ENCODE measurements around the gene CPNE4.
"Not testable (repeated sequence)": the region's sequence is repeated elsewhere in the genome, so short reads cannot be mapped to it uniquely, and the experiment has no call there.

The CPNE4 gene

GRCh38 chr3:132034486-132035464 is at the start of gene CPNE4:
CPNE4 (minus strand) TSS chr3:132035014.
- peak; percentile 41 for DNase-seq

- no peak for DNase-seq
These were observed 48.9 kb upstream of the CPNE4 start for GRCh38 chr3:132083583-132084279.

DNA sequence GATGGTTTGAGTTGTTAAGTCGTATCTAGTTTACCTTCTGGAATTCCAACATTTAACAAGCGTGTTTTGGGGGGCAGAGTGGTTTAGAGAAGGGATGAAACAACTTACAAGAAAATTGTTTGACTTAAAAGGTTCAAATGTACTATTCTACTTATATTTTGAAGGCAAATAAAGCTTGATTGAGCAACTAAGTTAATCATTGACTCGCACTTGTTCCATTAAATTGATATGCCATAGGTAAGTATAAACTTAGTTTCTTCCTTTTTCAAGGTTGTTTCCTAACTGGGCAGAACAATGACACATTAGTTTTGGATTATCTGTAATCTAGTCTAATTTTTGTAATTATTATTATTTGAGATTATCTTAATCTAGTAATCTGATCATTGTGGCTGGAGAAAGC is 48.3 kb upstream of the CPNE4 start:
- DNase-seq, result no peak

- no peak for DNase-seq
These were observed 44.3 kb upstream of the CPNE4 start for GRCh38 chr3:132079147-132079546.

DNA sequence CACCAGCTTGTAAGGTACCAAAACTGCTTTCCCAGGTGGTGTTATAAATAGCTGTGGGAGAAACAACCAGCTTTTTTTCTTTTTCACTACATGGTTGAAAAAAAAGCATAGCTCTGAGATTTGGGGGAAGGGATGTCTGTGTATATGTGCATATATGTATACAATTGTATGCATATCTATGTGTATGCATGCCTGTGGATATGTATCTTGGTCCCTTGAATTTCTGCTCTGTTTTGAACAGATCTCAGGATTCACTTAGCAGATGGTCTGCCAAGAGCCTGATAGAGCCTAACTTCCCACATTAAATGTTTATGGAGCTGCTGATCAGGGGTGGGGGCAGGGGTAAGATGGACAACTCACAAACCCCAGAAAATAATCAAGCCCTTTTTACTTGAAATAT is 39.0 kb upstream of the CPNE4 start:
- DNase-seq, result no peak

- DNase-seq, result no peak
These were observed 36.2 kb upstream of the CPNE4 start for GRCh38 chr3:132071043-132071442.

GRCh38 chr3:132064114-132064513 is 29.3 kb upstream of the CPNE4 start:
- DNase-seq, result no peak

DNA sequence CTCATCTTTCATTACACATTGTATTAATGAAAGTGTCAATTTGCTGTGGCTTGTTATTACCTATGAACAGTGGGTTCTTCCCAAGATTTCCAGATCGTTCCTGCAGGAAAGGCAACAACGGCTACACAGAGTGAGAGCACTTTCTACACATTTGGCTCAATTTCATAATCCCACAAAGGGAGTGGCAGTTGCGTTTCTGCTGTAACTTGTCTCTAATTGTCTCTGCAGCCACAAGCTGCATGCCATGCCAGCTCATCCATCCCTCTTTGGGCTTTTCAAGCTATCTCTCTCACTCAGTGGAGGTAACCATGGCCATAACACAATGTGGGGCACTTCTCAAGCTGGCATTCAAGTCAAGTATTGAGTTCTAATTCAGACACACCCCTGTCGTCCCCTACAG is 27.7 kb upstream of the CPNE4 start:
- no peak for DNase-seq

GRCh38 chr3:132055872-132056271 is 21.1 kb upstream of the CPNE4 start:
- DNase-seq, result no peak

GRCh38 chr3:132047209-132047608 is 12.4 kb upstream of the CPNE4 start:
- no peak for DNase-seq

- not testable (repeated sequence) for DNase-seq
These were observed 10.1 kb upstream of the CPNE4 start for GRCh38 chr3:132044874-132045273.

DNA sequence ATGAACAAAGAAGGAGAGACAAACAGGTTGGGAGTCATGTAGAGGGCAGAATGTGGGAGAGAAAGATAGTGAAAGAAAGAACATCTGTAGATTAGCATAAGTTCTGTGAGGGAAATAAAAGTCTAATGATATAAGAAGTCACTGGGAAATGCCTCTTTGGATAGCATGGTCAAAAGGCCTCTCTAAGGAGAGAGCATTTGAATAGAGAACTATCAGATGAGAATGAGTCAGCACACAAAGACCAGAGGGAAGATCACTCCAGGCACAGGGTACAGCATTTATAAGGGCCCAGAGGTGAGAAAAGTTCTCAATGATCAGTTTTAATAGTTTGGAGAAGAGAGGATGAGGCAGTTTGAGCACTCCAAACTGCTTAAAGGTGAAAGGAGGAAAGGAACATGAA is 7.9 kb upstream of the CPNE4 start:
- no peak for DNase-seq

- no peak for DNase-seq
These were observed 3.5 kb upstream of the CPNE4 start for GRCh38 chr3:132038198-132038825.

GRCh38 chr3:132037581-132037980 is 2.8 kb upstream of the CPNE4 start:
- DNase-seq, result no peak

- no peak for DNase-seq
These were observed 2.2 kb upstream of the CPNE4 start for GRCh38 chr3:132037056-132037455.

DNA sequence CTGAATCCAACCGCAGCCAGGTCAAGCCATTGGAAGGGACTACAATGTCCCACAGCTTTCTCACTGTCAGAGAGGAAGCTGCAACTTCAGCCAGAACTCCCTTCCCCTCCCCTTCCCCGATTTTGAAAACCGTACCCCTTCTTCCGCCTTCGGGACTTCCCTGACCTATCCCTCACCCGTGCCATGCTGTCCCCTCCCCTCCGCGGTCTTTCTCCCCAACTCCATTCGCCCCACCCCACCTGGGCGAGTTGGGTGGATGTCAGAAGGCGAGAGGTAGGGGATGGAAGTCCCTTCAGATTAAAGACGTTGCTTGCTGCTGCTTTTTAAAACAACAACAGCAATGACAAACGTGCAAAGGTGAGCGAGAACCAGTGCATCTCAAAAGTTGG is 723 bp downstream of the CPNE4 start:
- no peak for DNase-seq

GRCh38 chr3:132033471-132033870 is 1.3 kb downstream of the CPNE4 start:
- no peak for DNase-seq

DNA sequence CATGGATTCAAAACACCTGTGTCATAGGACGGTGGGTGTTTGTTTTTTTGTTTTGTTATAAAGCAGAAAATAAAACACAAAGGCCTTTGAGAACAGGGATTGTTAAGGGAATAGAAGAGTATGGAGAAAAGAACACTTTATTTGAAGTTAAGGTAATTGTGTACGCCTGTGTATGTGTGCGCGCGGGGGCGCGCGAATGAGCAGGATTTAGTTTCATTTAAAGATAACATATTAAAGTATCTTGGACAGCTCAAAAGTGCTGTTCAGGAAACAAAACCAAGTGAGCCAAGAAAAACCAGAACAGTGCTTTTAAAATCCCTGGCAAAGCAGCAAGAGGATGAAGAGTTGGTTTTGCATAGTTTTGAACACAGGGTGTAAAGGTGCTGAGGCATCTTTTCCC is 1.9 kb downstream of the CPNE4 start:
- no peak for DNase-seq

DNA sequence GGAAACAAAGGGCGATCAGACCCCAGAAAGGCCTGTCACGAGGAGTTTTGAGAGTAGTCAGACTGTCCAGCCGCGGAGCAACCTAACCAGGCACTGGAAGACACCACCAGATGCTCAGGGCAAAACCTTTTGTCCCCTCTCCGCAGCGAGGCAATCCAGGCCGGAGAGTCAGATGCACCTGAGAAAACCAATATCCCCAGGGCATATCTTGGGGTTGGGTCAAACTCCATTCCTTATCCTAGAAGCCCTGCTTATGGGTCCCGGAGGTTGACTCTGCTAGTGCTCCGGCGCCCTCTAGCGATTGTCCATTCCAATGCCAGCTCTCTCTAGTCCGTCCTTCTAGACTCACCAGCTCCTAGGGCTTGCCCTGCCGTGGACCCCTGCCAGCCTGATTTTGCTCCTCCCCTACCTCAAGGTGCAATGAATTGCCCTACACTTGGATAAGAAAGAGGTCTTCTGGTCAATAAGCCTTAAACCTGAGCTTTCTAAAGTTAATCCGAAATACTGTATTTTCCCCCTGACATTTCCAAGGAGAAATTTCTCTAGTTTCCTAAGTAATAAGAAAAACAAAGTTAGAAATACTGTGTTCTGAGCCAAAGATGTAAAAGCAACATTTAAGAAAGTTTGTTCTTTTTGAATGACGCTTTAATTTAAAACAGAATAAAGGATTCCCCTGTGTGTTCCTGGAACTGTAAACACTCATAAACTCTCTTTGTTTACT is 5.5 kb downstream of the CPNE4 start:
- peak; percentile 47 for DNase-seq

GRCh38 chr3:132022914-132023313 is 11.9 kb downstream of the CPNE4 start:
- no peak for DNase-seq

DNA sequence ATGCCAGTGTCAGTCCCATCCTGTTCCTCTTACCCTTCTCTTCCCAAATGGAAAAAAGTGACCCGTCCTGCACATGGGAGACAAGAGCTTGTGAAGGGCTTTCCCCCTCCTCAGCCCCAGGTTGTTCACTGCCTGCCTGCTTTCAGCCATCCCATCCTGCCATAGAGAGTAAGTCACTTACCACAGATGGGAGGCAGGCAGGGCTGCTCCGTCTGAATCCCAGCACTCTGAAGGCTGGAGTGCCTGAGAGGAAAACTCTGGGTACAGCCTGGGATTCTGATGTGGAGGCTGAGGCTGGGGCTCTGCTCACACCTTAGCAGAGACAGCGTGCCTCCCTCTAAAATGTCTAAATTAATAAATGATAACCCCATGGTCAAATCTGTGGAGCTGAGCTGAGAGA is 14.8 kb downstream of the CPNE4 start:
- no peak for DNase-seq

GRCh38 chr3:132017137-132017536 is 17.7 kb downstream of the CPNE4 start:
- no peak for DNase-seq

Data from CD4-positive, alpha-beta T cell treated with Interleukin-17A for 1 hour (primary cell).